ENCODE results near the gene CAB39. TPM values are rescaled to one million over a fixed set of nuclear protein-coding genes. Genes with fewer than 3 reads are reported as not detected.

Gene CAB39
- polyA plus RNA-seq, 4 donors, result 77.1 to 91.5 (median 84.1) TPM

GRCh38 chr2:230748087-230748486, 35.4 kb downstream of the CAB39 start:
- DNase-seq (ENCODE audit: low read depth in 4 of 4, low spot score in 2 of 4), result no peak

DNA sequence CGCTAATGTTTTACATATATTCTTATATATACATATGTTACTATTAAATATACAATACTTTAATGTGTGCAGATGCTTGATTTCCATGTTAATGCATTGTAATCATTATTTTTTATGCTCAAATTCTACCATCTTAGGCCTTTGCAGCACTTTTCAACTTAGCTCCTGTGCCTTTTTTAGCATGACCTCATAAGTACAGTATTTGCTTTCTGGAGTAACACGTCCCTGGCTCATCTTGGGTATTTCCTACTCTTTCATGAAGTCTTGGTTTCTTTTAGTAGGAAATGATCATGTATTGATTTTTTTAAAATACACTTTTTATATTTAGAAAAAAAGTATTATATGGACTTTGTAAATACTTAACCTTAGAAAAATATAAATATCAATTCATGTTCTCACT, 36.5 kb downstream of the CAB39 start:
- no peak for DNase-seq (ENCODE audit: low read depth in 4 of 4, low spot score in 2 of 4)

DNA sequence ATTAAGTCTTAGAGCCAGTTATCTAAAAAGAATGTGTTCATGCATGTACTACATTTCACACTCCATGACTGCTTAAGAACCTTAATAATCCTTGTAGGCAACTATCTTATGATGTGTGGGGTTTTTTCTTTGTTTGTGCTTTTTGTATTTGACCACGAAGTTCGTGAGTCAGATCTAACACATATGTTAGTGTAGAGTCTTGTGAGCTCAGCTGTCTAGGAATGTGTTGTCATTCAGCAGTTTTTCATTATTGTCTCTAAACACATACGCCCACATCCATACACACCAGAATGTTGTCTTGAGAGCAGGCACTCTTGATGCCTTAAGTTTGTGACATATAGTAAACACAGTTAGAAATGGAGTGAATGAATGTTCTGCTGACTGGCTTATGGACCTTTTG, 38.4 kb downstream of the CAB39 start:
- DNase-seq (ENCODE audit: low read depth in 4 of 4, low spot score in 2 of 4), result no peak

DNA sequence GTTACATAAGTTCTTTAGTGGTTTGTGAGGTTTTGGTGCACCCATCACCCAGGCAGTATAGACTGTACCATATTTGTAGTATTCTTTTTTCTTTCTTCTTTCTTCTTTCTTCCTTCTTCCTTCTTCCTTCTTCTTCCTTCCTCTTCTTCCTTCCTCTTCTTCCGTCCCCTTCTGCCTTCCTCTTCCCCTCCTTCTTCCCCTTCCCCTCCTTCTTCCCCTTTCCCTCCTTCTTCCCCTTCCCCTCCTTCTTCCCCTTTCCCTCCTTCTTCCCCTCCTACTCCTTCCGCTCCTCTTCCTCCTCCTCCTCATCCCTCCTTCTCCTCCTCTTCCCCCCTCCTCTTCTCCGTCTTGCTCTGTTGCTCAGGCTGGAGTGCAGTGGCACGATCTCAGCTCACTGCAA, 41.6 kb downstream of the CAB39 start:
- no peak for DNase-seq (ENCODE audit: low read depth in 4 of 4, low spot score in 2 of 4)

- DNase-seq (ENCODE audit: low read depth in 4 of 4, low spot score in 2 of 4), result no peak
Measured at GRCh38 chr2:230757476-230757875, 44.8 kb downstream of the CAB39 start.

- no peak for DNase-seq (ENCODE audit: low read depth in 4 of 4, low spot score in 2 of 4)
Measured at GRCh38 chr2:230758566-230759480, 46.2 kb downstream of the CAB39 start.

DNA sequence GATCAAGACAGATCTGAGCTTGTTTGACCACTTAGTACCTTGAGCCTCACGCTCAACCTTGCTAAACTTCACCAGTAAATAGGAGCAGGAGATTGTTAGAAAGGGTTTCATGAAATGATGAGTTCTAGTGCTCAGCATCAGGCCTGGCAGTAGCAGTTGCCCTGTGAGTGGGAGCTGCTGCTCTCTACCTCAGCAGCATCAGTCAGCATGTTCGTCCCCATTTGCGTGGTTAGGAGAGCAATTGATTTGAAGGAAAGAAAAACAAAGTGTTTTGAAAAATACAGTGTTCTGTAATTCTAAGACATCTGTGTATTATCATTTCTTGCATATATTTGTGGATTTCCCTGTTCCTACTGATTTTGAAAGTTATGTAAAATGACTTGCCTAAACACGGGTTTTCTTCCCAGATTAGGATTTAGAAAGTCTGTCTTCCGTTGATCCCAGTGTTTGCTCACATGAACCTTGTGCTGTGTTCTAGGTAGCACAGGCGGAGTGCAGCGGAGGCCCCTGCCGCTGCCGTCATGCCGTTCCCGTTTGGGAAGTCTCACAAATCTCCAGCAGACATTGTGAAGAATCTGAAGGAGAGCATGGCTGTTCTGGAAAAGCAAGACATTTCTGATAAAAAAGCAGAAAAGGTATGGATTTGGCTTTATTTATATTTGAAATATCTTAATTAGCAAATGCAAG, 47.0 kb downstream of the CAB39 start:
- no peak for DNase-seq (ENCODE audit: low read depth in 4 of 4, low spot score in 2 of 4)

DNA sequence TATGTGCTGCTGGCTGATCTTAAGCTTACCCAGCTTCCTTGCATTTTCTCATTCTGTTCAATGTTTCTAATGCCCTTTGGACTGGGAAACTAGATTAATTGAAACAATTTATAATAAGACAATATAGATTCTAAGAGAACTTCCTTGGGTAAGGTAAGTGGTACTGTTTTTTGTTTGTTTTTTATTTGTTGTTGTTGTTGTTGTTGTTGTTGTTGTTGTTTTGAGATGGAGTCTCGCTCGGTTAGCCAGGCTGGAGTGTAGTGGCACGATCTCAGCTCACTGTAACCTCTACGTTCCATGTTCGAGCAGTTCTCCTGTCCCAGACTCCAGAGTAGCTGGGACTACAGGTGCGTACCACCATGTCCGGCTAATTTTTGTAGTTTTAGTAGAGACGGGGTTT, 49.1 kb downstream of the CAB39 start:
- DNase-seq (ENCODE audit: low read depth in 4 of 4, low spot score in 2 of 4), result no peak

GRCh38 chr2:230762317-230762896, 49.8 kb downstream of the CAB39 start:
- no peak for DNase-seq (ENCODE audit: low read depth in 4 of 4, low spot score in 2 of 4)

GRCh38 chr2:230764346-230764745, 51.7 kb downstream of the CAB39 start:
- DNase-seq (ENCODE audit: low read depth in 4 of 4, low spot score in 2 of 4), result no peak

GRCh38 chr2:230765611-230766300, 53.1 kb downstream of the CAB39 start:
- DNase-seq (ENCODE audit: low read depth in 4 of 4, low spot score in 2 of 4), result no peak

DNA sequence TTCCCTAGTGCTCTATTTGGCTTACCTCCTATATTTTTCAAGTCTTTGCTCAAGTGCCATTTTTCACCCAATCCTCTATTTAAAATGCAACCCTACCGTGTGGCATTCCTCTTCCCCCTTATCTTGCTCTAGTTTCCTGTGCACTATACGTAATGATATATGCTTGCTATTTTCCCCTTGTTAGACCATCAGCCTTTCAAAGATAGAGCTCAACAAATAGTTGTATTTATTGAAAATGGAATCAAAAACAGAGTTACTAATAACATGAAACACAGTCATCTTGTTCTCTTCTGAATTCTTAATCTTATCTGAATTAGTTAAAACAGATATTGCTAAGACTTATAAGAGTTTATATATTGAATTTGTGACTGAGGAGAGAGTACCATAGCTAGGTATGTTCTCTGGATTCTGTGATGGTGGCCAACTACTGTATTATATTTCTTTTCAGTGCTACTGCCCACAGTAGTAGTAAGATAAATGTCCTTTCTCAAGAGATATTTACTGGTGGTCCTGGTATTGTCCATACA, 55.3 kb downstream of the CAB39 start:
- no peak for DNase-seq (ENCODE audit: low read depth in 4 of 4, low spot score in 2 of 4)

DNA sequence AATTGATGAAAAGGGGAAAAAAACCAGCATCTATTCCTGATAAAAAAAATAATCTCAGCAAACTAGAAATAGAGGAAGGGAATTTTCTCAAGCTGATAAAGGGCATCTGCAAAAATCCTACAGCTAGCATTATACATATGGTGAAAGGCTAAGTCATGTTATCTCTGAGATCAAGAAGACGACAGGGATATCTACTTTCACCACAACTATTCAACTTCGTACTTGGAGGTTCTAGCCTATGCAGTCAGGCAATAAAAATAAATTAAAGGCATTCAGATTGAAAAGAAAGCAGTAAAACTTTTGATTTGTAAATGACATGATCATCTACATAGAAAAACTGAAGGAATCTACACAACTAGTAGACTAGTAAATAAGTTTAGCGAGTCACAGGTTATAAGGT, 58.2 kb downstream of the CAB39 start:
- DNase-seq (ENCODE audit: low read depth in 4 of 4, low spot score in 2 of 4), result no peak

DNA sequence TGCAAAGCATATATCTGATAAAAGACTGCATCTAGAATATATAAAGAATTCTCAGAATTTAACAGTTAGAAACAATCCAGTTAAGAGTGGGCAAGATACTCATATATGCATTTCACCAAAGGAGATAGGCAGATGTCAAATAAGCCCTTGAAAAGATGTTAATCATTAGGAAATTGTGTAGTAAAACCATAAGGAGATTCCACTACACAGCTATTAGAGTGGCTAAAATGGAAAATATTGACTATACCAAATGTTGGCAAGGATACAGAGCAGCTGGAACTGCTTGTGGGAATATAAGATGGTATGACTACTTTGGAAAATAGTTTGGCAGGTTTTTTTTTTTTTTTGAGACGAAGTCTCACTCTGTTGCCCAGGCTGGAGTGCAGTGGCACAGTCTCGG, 59.5 kb downstream of the CAB39 start:
- DNase-seq (ENCODE audit: low read depth in 4 of 4, low spot score in 2 of 4), result no peak

DNA sequence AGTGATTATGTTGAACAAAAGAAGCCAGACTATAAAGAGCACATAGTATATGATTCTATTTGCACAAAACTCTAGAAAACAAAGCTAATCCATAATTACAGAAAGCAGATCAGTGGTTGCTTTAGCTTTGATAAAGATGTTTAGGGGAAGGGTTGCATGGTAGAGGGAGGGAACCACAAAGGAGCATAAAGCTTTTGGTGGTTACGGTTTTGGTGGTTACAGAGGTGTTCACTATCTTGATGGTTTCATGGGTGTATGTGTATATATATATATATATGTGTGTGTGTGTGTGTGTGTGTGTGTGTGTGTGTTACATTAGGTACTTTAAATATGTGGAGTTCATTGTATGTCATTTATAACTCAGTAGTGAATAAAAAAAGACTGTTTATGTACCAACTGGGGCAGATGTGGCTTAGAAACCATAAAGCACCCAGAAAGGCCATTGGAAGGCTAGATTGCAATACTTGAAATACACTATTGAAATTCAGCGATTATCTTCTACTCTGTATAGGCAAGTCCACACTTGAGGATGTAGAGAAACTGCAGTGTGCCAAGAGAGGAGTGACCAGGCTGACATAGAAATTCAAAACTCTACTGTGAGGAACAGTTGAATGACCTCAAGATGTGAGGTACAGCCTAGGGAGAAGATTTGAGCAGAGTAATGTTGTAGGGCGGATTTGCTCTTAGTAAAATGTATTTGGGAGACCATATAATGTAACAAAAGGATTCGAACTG, 60.6 kb downstream of the CAB39 start:
- no peak for DNase-seq (ENCODE audit: low read depth in 4 of 4, low spot score in 2 of 4)

DNA sequence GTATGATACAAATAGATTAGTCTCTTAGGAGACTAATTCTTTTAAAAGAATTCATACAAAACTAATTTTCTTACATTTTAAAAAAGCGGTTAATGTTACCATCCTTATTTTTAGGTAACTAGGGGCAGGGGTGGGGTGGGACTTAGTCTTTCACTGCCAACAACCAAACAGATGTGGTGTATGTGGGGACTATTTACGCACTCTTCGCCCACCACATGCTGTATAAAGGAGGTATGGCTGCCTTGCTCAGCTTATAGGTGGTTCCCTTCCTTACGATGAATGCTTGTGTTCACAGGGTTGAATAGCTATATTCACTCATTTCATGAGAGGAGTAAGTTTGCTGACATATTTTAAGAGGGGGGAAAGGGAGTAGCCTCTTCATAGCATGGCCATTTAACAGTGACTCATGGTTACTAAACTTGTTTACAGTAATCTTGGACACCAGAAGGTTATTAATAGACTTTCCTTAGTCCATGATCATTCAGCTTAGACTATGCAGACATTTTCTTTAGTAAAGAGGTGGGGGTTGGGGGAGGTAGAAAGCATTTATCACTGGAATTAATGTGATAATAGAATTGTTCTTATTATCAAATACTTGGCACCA, 61.8 kb downstream of the CAB39 start:
- DNase-seq (ENCODE audit: low read depth in 4 of 4, low spot score in 2 of 4), result no peak

DNA sequence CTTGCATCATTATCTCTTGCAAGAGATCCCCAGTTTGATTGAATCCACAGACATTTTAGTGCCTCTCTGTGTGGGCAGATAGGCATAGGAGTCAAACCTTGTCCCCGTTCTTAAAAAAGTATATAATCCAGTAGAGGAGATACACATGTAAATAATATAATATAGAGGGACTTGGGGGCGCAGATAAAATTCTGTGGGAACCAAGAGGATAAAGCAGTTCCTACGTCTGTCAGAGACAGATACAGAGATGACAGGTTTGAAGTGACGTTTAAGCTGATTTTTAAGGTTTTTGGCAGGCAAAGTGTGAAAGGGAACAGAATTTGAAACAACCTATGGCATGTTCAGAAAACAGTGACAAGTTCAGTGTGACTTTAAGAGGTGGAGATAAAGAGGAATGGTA, 63.1 kb downstream of the CAB39 start:
- no peak for DNase-seq (ENCODE audit: low read depth in 4 of 4, low spot score in 2 of 4)

- DNase-seq (ENCODE audit: low read depth in 4 of 4, low spot score in 2 of 4), result no peak
Measured at GRCh38 chr2:230777721-230778120, 65.1 kb downstream of the CAB39 start.

- DNase-seq (ENCODE audit: low read depth in 4 of 4, low spot score in 2 of 4), result no peak
Measured at GRCh38 chr2:230778350-230779063, 65.9 kb downstream of the CAB39 start.
